ENCODE measurements around the gene VAV3. TPM values are rescaled to one million over a fixed set of nuclear protein-coding genes. Genes with fewer than 3 reads are reported as not detected.

Gene VAV3
- total and polyA plus RNA-seq, 9 of the 15 experiments (the other 6 are each of a cell fraction or from before 2014, with no cell fraction given): not detected

- TF ChIP-seq PBX2 (CRISPR knock-in tag; IDR thresholded peaks at IDR 0.05; ENCODE audit: low read depth) (no peak), PBX2 (tag; conservative IDR thresholded peaks at IDR 0.05; ENCODE audit: low read depth) (no peak), GMEB1 (CRISPR knock-in tag; IDR thresholded peaks at IDR 0.05) (no peak), NR0B1 (IDR thresholded peaks at IDR 0.05; ENCODE audit: partially characterized antibody) (no peak), LEF1 (IDR thresholded peaks at IDR 0.05) (no peak), TCFL5 (CRISPR knock-in tag; conservative IDR thresholded peaks at IDR 0.05) (no peak), ZC3H4 (CRISPR knock-in tag; IDR thresholded peaks at IDR 0.05; ENCODE audit: borderline replicate concordance) (no peak)
Observed at GRCh38 chr1:107930292-107930691, 34.7 kb downstream of the VAV3 start (continued).
